Lower leg skin (tissue), 4 donors: ENCODE measurements around the gene CREB5. TPM values are rescaled to one million over a fixed set of nuclear protein-coding genes. Genes with fewer than 3 reads are reported as not detected.

Experiments
- DNase-seq, 2 donors: peaks; one replicate each; pipeline ENCODE4 v3.0.0-alpha.2; 2019; ENCODE audit warnings: low spot score in 2 of 2
- H3K4me3 ChIP-seq: fragments of 200-600 bp; sonication (generic); 2 replicates; pipeline ENCODE4 v1.5.1; 2017; ENCODE audit warnings: mild to moderate bottlenecking, low read depth; ENCODE audit not compliant: poor library complexity, severe bottlenecking
- POLR2A ChIP-seq, 2 donors: fragments of 450-650 bp; IDR thresholded peaks; one replicate each; pipeline ENCODE4 v1.6.1; 2016 to 2017; ENCODE audit warnings: antibody characterized with exemption in 2 of 2, mild to moderate bottlenecking in 1 of 2, moderate library complexity in 1 of 2
- WGBS, 2 donors: methylation state at CpG; one replicate each; pipeline ENCODE4 v1.1.5; 2018; 5-methylcytosine and 5-hydroxymethylcytosine counted together
- intact Hi-C: fragments of 100-400 bp; cut with DNase I; formaldehyde crosslinking; loops from one replicate; pipeline ENCODE4 v1.15.0; 2023; ENCODE audit warnings: low total_unique reads
- total RNA-seq, 4 donors: library from RNA; depleted of rRNA; stranded (reverse); fragments of >200 nt; gene quantifications; one replicate each; pipeline ENCODE4 v1.1.0, GENCODE V29; 2016
- TF ChIP-seq, protein P1 (sequence below), 3 donors: fragments of 450-650 bp; IDR thresholded peaks; one replicate each; pipeline ENCODE4 v1.5.1; 2016; ENCODE audit warnings: antibody characterized with exemption in 3 of 3, mild to moderate bottlenecking in 3 of 3, moderate library complexity in 2 of 3

The CREB5 gene
- total RNA-seq, 4 donors from 2014 or later = 2.5 to 15.0 (median 5.4) TPM

DNA sequence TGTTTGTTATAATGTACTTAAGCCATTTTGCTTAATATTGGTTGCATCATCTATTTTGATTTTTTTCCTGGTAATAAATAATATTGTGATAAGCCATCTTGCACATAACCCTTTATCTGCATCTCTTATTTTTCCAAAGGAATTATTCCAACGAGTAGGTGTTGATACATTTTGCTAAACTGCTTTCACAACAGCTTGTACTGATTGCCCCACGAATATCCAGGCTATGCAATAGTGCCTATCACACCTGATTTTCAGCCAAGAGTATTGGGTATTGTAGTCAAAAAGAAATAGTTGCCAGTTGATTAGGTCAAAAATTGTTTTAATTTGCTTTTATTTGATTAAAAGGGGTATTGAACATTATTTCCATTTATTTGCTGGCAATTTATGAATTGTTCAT lies 20.7 kb downstream of the CREB5 start:
- intact Hi-C loops = no loop called here
- no peak overlapping the region for H3K4me3 ChIP-seq
- 31 to 41% methylated on average over 2 of the region's 2 CpGs for WGBS, 2 donors
- no peak for DNase-seq
- no peak for TF ChIP-seq POLR2A (IDR thresholded peaks at IDR 0.05)
- TF ChIP-seq, protein P1, sequence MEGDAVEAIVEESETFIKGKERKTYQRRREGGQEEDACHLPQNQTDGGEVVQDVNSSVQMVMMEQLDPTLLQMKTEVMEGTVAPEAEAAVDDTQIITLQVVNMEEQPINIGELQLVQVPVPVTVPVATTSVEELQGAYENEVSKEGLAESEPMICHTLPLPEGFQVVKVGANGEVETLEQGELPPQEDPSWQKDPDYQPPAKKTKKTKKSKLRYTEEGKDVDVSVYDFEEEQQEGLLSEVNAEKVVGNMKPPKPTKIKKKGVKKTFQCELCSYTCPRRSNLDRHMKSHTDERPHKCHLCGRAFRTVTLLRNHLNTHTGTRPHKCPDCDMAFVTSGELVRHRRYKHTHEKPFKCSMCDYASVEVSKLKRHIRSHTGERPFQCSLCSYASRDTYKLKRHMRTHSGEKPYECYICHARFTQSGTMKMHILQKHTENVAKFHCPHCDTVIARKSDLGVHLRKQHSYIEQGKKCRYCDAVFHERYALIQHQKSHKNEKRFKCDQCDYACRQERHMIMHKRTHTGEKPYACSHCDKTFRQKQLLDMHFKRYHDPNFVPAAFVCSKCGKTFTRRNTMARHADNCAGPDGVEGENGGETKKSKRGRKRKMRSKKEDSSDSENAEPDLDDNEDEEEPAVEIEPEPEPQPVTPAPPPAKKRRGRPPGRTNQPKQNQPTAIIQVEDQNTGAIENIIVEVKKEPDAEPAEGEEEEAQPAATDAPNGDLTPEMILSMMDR (IDR thresholded peaks at IDR 0.05) = no peak

DNA sequence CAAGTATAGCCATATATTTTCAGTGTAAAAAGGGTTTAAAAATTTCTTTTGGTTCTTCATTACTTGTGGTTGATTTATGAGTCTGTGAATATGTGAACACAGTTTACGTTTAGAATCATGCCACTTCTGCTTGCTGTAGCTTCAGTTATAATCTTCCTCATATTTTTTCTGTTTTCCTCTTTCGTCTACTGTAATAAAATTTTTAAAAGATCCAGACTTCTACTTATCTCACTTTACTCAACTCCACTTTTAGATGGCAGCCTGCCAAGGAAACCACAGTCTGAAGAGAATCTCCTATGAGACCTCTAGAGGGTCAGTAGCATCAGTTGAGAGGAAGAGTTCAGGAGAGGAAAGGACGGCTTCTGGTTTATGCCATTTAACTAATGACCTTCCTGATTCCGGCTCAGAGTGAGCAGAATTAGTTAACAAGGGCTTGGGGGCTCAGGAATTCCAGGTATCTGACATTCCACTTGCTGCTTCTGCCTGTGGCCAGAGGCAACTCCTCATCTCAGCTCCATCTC lies 21.4 kb downstream of the CREB5 start:
- intact Hi-C loops = no loop called here
- no peak for DNase-seq
- TF ChIP-seq, protein P1 (IDR thresholded peaks at IDR 0.05) = no peak
- no peak for TF ChIP-seq POLR2A (IDR thresholded peaks at IDR 0.05)
- no peak overlapping the region for H3K4me3 ChIP-seq
- WGBS, 2 donors = 54 to 62% methylated on average over 4 of the region's 4 CpGs

DNA sequence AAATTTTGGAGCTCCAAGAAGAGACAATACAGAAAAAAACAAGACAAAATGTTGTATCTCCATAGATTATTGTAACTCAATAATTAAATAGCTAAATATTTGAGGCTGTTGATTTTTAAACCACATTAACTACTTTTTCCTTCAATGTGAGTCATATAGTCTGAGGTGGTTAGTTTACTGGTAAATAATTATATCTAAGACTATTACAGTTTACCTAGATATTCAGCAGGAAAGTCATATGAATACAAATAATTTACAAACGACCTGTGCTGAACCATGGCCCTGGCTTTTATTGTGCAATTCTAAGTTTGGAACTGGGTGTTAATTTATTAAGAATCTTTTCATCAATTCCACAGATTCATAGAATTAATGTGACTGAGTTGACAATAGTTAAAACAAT lies 22.2 kb downstream of the CREB5 start:
- TF ChIP-seq POLR2A (IDR thresholded peaks at IDR 0.05) = no peak
- TF ChIP-seq, protein P1 (IDR thresholded peaks at IDR 0.05) = no peak
- DNase-seq = no peak
- intact Hi-C loops = no loop called here
- WGBS, 2 donors = 45% methylated on average over 1 of the region's 1 CpG
- H3K4me3 ChIP-seq = no peak overlapping the region

DNA sequence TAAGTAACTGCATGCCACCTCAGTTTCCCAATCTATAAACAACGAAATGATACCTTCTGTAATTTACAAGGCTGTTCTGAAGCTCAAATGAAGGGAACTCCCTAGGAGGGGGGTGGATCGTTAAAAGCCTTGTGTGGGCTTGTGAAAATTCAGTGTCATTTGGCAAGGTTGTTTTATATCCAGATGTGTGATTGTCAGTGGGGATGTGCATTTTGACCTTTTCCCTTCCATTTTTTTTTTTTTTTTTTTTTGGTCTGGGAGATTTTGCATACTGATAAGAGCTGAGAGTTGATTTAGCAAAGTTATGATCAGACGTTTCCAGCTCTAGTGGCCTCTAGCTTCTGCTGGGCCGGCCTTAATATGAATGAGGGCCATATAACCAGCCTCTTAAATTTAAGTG lies 22.8 kb downstream of the CREB5 start:
- no peak for TF ChIP-seq POLR2A (IDR thresholded peaks at IDR 0.05)
- TF ChIP-seq, protein P1 (IDR thresholded peaks at IDR 0.05) = no peak
- H3K4me3 ChIP-seq = no peak overlapping the region
- 72 to 79% methylated on average over 4 of the region's 4 CpGs for WGBS, 2 donors
- DNase-seq = no peak
- intact Hi-C loops = no loop called here

DNA sequence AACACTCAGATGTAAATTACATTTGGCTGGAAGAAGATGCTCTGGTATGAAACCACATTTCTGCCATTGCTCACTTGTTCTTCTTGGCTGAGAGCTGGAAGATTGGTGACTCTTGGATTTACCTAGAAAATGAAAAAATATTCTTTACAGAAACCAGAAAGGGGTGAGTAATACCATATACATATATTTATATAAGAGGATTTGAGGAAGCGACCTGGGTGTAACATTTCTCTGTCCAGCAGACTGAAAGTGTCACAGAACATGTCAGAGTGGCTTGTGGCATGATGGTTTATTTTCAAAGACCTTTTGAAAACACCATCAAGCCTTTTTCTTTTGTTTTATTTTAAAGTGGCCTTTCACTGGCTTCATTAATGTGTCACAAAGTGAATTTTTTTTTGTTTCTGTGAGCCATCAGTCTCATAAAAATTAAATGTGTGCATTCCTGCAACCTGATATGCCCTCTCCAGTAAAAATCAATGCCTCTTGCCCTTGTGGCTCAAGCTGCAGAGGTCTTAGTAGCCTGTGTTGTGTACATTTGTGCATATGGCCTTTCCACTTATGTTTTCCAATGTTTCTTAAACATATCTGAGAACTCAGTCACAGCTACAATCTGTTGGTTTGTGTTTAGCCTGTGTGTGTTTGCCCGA lies 23.5 kb downstream of the CREB5 start:
- H3K4me3 ChIP-seq = no peak overlapping the region
- no peak for DNase-seq
- TF ChIP-seq, protein P1 (IDR thresholded peaks at IDR 0.05) = no peak
- TF ChIP-seq POLR2A (IDR thresholded peaks at IDR 0.05) = no peak
- WGBS, 2 donors = 88 to 95% methylated on average over 2 of the region's 2 CpGs
- intact Hi-C loops = no loop called here
